DLD1 (cell line): ENCODE data around the gene RUNX1.

Source experiments
- in situ Hi-C: cut with HindIII; loops from 2 replicates; pipeline ENCODE4 v1.10.0; 2017; ENCODE audit warnings: low sequenced_read_pairs

Gene RUNX1

DNA sequence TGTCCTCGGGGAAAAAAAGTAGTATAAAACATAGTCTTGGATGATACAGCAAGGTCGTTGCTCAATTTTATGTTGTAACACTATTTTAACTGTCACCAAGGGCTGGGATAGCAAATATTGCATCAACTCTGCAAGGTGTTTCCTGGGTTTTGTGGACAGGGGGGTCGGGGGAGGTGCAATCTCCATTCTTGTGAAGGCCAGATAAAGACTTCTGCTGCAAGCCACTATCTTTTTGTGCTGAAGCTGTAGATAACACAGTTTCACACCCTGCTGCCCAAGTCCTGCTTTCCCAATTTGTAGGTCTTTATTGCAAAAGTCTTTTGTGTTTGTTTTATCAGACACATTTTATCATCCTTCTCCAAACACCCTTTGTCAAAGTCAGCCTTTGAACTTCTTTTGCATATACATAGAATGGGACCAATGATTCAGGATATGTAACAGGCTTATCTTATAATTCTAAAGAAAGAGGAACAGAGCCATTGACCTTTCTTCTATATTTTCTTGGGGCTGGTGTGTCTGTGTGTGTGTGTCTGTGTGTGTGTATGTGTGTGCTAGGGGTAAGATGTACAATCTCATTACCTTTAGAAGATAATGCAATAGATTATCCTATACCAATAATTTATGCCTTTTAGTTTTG lies 140.6 kb downstream of the RUNX1 start:
- in situ Hi-C loops, result no loop called here

DNA sequence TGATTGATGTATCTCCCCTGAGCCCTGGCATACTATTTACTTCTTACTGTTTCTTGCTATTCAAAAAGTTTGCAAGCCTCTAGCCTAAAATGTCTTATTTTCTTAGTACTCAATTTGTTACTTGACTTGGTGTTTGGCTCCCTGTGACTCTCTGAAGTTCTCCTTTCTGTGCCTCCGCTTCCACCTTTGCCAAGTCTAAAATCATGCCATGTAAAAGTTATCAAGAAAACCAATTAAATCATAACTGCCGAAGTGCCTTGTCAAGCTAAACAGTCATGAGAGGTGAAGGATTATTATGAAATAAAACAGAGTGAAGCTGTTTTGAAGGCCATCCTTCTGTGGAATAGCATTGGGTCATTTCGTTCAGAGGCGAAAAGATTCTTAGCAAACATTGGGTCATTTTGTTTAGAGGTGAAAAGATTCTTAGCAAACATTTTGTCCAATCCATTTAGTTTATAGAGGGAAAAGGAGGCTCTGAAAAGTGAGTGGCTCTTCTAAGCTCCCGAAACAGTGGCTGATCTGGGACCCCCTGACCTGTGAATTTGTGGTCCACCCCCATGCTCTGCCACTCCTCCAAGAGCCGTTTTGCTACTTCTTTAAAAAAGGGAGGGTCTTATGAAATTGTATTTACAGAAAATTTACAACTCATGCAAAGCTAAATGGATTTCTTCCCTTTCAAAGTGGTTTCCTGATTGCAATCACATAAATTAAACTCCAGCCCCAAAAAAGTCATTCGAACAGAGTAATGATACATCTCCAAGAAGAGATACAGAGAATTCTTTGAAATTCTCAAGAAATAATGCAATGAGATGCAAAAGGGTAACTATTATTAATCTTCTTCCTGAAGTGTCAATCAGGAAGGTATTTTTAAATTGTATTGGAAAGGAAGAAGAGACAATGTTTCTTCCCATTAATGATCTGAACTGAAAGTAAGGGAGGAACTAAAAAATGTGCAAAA lies 141.4 kb downstream of the RUNX1 start:
- in situ Hi-C loops, result no loop called here

DNA sequence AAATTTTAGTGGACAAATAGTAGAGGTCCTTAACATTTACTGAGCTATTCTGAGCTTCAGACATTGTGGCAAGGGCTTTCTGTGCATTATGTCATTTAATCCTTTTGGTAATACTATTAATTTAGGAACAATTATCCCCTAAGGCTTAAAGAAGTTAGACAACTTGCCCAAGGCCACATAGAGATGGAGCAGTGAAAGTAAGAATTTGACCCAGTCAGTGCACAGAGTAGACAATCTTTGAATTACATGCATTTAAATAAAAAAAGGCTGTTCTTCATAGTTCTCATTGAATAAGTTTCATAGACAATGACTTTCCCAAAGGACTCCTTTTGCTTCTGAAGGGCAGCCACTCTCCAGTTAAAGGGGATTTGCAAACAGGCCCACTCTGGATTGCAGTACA lies 142.7 kb downstream of the RUNX1 start:
- in situ Hi-C loops, result no loop called here

DNA sequence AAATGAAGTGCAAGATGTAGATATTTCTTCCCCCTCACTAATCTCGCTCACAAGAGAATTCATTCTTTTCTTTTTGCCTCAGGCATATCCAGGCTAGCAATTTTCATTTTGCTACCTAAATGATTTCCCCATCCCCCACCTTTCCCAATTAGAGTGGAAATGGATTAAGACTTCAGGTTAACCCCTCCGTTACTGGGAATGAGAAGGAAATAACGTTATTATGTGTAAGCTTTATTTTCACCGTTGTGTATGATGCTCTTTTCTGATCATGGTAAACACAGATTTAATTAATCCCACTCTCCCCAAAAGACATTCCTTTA lies 143.9 kb downstream of the RUNX1 start:
- in situ Hi-C loops, result no loop called here

DNA sequence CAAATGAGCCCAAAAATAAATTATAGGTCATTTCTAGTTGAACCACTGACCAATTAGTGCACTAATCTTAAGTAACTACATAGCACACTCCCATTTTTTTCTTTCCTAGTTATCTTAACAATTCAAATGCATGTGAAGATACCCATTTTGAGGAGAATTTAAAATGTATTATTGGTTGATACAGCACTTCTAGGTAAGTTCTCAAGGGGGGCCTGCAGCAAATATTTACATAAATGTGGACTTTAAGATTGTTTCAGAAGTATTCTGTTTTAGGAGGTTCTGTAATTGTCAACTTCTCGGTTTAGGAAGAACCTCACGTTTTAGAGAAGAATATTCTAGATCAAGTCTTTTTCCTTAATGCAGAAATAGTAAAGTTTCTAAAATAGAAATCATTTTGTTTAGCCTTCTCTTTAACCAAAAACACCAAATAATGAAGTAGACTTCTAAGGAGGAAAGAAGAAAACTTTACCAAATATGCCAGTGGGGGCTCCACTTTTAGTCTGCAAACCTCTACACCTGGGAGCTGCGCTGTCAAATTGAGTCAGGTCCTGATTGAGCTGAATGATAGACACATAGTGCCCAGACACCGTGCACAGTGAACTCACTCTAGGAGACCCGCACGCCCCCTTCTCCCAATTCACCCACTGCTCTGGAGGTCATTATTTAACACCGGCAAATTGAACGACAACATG lies 144.4 kb downstream of the RUNX1 start:
- in situ Hi-C loops, result no loop called here

DNA sequence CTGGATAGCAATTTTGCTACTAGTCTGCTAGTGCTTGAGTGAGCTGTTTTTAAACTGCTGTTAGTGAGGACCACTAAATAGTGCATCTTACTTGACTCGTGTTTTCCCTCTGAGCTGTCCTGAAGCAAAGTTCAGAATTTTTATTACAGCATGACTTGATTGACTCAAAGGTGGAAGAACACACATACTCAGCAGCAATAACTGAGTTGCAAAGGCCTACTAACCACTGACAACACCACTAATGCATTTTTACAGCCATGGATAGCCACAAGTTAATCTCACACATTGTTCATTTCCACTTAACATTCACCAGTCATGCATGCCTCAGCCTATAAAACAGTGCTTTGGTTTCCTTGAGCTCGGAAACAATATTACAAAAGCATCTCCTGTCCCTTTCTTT lies 148.7 kb downstream of the RUNX1 start:
- in situ Hi-C loops, result no loop called here

DNA sequence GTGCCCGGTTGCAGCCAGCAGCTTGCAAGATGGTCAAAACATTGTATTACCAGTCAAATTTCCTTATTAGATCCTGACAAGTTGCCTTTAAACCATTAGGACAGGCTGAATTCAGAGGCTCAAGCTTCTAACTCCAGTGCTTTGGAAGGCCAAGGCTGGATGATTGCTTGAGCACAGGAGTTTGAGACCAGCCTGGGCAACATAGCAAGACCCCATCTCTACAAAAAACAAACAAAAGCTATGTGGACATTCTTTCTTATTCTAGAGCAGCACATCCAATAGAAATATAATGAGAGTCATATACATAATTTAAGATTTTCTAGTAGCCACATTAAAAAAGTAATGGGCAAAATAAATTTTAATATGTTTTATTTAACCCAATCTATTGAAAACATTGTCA lies 149.3 kb downstream of the RUNX1 start:
- in situ Hi-C loops, result loop anchor here (5.0 to 25.0 kb wide), 2 partner anchors 112 to 358 kb away; no protein-coding TSS in a partner anchor

DNA sequence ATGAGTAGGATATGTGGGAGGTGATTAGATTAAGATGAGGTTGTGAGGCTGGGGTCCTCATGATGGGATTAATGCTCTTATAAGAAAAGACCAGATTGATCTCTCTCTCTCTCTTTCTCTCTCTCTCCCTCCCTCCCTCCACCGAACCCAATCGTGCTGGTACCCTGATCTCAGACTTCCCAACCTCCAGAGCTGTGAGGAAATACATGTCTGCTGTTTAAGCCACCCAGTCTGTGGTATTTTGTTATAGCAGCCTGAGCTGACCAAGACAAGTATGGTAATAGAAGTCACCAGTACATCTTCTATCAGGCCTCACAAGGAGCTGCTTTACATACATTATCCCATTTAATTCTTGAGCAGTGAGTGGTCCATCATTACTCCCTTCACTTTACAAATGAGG lies 149.8 kb downstream of the RUNX1 start:
- in situ Hi-C loops, result loop anchor here (5.0 to 25.0 kb wide), 2 partner anchors 112 to 358 kb away; no protein-coding TSS in a partner anchor

DNA sequence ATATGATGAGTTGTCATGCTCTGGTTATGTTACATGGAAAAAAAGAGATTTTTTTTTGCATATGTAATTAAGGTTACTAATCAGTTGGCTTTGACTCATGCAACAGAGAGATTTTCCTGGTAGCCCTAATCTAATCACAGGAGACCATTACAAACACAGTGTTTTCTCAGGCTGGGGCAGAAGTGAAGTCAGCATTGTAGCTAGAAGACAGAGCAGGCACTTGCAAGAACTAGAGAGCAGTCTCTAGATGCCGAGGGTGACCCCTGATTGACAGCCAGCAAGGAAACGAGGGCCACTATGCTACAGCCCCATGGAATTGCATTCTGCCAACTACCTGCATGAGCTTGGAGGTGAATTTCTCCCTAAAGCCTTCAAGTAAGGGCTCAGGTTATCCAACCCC lies 151.3 kb downstream of the RUNX1 start:
- in situ Hi-C loops, result loop anchor here (5.0 to 25.0 kb wide), 2 partner anchors 111 to 359 kb away; no protein-coding TSS in a partner anchor

DNA sequence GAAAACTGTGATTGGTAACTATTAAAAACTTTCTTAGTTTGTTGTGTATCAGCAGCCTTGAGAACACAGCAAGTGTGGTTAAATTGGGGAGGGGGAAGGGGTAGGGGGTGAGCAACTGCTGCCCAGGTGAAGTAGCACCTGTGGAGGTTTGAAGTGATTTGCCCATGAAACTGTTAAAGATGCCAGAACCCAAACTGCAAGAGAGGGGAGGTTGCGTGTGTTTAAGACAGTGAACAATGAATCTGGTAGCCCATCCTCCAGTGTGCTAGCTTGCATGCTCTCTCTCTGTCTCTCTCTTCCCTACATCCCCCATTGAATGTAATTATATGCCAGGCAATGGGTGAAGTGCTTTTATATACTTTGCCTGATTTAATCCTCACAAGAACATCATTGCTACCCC lies 154.7 kb downstream of the RUNX1 start:
- in situ Hi-C loops, result loop anchor here (25.0 kb wide), 1 partner anchor 107 kb away; no protein-coding TSS in a partner anchor

DNA sequence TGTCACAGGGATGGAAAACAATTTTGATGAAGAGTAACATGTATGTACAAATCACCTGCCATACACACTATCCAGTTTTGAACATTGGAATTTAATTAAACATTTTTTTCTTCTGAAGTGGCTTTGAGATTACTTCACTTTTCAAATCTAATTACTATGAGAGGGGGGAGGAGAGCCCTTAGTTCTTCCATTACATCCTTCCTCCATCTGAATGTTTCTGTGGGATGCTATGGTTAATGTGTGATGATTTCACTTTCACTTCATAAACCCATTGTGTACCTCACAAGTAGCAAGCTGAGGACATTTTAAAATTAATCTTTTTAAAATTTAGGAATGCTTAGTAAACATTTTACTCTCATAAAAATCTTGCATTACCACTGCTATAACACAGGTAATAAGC lies 156.9 kb downstream of the RUNX1 start:
- in situ Hi-C loops, result loop anchor here (25.0 kb wide), 1 partner anchor 105 kb away; no protein-coding TSS in a partner anchor

DNA sequence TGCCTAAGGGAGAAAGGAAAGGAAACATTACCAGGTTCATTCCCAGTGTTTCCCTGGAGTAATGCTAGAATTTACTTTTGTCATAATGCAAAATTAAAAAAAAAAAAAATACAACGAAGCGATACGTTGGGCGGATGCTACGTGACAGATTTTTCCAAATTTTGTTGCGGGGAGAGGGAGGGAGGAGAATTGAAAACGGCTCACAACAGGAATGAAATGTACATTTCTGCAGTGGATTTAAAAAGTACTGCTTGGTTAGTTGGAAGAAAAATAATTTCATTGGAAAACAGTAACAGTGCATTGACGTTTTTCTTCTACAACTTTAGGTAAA lies 157.5 kb downstream of the RUNX1 start:
- in situ Hi-C loops, result loop anchor here (25.0 kb wide), 1 partner anchor 104 kb away; no protein-coding TSS in a partner anchor

DNA sequence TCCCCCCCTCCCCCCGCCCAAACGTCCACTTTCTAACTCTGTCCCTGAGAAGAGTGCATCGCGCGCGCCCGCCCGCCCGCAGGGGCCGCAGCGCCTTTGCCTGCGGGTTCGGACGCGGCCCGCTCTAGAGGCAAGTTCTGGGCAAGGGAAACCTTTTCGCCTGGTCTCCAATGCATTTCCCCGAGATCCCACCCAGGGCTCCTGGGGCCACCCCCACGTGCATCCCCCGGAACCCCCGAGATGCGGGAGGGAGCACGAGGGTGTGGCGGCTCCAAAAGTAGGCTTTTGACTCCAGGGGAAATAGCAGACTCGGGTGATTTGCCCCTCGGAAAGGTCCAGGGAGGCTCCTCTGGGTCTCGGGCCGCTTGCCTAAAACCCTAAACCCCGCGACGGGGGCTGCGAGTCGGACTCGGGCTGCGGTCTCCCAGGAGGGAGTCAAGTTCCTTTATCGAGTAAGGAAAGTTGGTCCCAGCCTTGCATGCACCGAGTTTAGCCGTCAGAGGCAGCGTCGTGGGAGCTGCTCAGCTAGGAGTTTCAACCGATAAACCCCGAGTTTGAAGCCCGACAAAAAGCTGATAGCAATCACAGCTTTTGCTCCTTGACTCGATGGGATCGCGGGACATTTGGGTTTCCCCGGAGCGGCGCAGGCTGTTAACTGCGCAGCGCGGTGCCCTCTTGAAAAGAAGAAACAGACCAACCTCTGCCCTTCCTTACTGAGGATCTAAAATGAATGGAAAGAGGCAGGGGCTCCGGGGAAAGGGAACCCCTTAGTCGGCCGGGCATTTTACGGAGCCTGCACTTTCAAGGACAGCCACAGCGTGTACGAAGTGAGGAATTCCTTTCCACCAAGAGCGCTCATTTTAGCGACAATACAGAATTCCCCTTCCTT lies 158.1 kb downstream of the RUNX1 start:
- in situ Hi-C loops, result loop anchor here (25.0 kb wide), 1 partner anchor 104 kb away; no protein-coding TSS in a partner anchor

DNA sequence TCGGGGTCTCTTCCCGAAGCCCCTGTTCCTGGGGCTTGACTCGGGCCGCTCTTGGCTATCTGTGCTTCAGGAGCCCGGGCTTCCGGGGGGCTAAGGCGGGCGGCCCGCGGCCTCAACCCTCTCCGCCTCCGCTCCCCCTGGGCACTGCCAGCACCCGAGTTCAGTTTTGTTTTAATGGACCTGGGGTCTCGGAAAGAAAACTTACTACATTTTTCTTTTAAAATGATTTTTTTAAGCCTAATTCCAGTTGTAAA lies 158.7 kb downstream of the RUNX1 start:
- in situ Hi-C loops, result loop anchor here (25.0 kb wide), 1 partner anchor 103 kb away; no protein-coding TSS in a partner anchor

DNA sequence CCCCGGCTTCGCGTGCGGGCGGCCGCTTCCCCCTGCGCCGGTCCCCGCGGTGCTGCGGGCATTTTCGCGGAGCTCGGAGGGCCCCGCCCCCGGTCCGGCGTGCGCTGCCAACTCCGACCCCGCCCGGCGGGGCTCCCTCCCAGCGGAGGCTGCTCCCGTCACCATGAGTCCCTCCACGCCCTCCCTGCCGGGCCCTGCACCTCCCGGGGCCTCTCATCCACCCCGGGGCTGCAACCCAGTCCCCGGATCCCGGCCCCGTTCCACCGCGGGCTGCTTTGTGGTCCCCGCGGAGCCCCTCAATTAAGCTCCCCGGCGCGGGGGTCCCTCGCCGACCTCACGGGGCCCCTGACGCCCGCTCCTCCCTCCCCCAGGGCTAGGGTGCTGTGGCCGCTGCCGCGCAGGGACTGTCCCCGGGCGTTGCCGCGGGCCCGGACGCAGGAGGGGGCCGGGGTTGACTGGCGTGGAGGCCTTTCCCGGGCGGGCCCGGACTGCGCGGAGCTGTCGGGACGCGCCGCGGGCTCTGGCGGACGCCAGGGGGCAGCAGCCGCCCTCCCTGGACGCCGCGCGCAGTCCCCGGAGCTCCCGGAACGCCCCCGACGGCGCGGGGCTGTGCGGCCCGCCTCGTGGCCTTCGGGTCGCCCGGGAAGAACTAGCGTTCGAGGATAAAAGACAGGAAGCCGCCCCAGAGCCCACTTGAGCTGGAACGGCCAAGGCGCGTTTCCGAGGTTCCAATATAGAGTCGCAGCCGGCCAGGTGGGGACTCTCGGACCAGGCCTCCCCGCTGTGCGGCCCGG lies 159.2 kb downstream of the RUNX1 start:
- in situ Hi-C loops, result loop anchor here (25.0 kb wide), 1 partner anchor 103 kb away; no protein-coding TSS in a partner anchor

DNA sequence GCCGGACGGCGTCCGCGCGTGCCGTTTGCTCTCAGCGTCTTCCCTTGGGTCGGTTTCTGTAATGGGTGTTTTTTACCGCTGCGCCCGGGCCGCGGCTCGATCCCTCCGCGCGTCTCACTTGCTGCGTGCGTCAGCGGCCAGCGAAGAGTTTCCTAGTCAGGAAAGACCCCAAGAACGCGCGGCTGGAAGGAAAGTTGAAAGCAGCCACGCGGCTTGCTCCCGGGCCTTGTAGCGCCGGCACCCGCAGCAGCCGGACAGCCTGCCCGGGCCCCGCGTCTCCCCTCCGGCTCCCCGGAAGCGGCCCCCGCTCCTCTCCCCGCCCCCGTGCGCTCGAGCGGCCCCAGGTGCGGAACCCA lies 159.8 kb downstream of the RUNX1 start:
- in situ Hi-C loops, result loop anchor here (25.0 kb wide), 1 partner anchor 102 kb away; no protein-coding TSS in a partner anchor

DNA sequence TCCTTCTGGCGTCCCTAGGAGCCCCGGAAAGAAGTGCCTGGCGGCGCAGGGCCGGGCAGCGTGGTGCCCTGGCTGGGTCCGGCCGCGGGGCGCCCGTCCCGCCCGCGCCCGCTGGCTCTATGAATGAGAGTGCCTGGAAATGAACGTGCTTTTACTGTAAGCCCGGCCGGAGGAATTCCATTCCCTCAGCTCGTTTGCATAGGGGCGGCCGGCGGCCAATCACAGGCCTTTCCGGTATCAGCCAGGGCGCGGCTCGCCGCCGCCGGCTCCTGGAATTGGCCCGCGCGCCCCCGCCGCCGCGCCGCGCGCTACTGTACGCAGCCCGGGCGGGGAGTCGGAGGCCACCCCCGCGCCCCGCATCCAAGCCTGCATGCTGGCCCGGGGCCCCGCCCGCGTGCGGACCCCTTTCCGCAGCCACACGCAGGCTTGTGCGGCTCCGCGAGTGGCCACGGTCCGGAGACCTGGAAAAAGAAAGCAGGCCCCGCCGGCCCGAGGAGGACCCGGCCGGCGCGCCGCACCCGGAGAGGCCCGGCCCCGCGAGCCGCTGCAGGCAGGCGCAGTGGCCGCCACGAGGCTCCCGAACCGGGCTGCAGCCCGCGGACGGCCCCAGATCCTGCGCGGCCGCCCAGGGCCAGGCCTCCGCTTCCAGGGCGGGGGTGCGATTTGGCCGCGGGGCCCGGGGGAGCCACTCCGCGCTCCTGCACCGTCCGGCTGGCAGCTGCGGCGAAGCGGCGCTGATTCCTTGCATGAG lies 160.4 kb downstream of the RUNX1 start:
- in situ Hi-C loops, result loop anchor here (25.0 kb wide), 1 partner anchor 101 kb away; no protein-coding TSS in a partner anchor

DNA sequence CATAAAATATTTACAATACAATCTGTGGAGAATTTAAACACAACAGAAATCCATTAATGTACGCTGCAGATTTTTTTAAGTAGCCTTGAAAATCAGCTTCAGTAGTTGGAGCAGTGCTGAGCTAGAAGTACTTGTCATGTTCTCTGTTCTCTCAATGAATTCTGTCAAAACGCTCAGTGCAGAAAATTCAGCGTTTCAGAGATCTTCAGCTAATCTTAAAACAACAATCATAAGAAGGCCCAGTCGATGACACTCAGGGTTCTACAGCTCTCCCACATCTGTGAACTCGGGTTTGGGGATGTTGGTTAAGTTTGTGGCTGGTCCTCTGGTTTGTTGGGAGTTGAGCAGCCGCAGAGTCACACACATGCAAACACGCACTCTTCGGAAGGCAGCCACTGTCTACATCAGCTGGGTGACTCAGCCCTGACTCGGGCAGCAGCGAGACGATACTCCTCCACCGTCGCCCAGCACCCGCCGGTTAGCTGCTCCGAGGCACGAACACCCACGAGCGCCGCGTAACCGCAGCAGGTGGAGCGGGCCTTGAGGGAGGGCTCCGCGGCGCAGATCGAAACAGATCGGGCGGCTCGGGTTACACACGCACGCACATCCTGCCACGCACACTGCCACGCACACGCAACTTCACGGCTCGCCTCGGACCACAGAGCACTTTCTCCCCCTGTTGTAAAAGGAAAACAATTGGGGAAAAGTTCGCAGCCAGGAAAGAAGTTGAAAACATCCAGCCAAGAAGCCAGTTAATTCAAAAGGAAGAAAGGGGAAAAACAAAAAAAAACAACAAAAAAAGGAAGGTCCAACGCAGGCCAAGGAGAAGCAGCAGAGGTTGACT lies 161.2 kb downstream of the RUNX1 start:
- in situ Hi-C loops, result loop anchor here (25.0 kb wide), 1 partner anchor 101 kb away; no protein-coding TSS in a partner anchor
